Posterior vena cava (tissue), 2 donors: ENCODE measurements around the gene PAK5. TPM values are rescaled to one million over a fixed set of nuclear protein-coding genes. Genes with fewer than 3 reads are reported as not detected.

Experiments used
- DNase-seq: peaks from one replicate; pipeline ENCODE4 v3.0.0-alpha.2; 2020; ENCODE audit warnings: low spot score
- intact Hi-C, 2 donors: fragments of 100-400 bp; cut with DNase I; formaldehyde crosslinking; loops; one replicate each; pipeline versions ENCODE4 v1.14.1 to v1.14.2; 2022 to 2023
- long read RNA-seq, 2 donors: library from polyadenylated mRNA; unstranded; transcript quantifications; one replicate each; pipeline ENCODE4 v2.0.0, GENCODE V29; 2020 to 2021
- total RNA-seq, 2 donors: library from RNA; stranded (reverse); fragmentation: NEBNext Ultra II Directional; extraction: Animal tissue kit (Norgen Biotek cat#: 25700); gene quantifications; one replicate each; pipeline ENCODE4 v1.2.1, GENCODE V29; 2021
- donor health status: DM: yes; HTN: yes; CAD: no.
- donor health status: DM: yes; HTN: yes; CAD: no.

PAK5 gene
- not detected for total RNA-seq
- long read RNA-seq, donor 1: 0 reads
- long read RNA-seq, donor 2: 0 reads

DNA sequence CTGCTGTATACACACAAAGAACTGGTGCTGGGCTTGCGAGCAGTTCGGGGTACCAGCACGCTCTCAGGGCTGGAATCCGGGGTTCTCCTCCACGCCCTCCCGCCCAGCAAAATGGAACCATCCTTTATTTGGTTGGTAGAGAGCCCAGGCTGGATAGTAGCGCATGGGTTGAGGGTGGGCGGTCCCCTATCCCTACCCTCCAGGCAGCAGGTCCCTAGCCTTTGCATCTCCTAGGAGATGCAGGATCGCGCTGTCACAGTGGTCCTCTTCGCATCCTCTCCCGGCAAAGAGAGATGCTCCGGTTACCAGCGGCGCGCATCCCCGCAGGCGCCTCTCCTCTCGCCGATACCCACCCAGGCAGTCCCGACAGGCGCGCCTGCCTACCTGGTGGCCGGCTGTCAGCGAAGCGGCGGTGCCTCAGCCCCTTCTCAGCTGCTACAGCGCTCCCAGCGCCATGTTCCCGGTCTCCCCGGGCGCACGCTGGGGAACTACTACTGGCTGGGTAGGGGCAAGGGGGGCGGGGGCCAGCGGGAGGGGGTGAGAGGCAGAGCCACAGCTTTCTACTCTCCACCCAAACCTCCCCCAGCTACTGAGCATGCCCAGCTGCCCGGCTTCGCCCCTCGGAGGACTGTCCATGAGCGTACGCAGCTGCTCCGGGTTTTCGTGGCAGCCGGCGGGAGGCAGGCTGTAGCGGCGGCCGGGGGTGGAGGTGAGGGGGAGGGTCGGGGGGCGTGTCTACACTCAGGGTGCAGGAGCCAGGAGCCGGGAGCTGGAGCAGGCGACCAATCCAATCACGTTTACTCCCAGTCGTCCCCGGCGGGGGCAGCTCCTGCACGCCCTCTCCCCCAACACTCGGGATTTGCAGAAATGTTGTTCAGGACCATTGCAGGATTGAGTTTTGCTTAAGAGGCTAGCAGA lies at the start of gene PAK5:
TSS of gene PAK5 (minus strand) at position 699 of the 918 bp plus-strand sequence. CDS start 194,748 bp downstream, outside the sequence.
- no peak for DNase-seq
- intact Hi-C loops: no loop called here

DNA sequence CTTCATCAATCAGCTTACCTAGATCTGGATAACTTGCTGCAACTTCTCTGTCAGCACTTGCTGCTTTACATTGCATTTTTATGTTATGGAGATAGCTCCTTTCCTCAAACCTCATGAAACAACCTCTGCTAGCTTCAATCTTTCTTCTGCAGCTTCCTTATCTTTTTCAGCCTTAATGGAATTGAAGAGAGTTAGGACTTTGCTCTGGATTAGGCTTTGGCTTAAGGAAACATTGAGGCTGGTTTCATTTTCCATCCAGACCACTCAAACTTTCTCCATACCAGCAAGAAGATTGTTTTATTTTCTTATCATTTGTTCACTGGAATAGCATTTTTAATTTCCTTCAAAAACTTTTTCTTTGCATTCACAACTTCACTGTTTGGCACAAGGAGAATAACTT lies 48.8 kb upstream of the PAK5 start:
- intact Hi-C loops: no loop called here
- DNase-seq: no peak

DNA sequence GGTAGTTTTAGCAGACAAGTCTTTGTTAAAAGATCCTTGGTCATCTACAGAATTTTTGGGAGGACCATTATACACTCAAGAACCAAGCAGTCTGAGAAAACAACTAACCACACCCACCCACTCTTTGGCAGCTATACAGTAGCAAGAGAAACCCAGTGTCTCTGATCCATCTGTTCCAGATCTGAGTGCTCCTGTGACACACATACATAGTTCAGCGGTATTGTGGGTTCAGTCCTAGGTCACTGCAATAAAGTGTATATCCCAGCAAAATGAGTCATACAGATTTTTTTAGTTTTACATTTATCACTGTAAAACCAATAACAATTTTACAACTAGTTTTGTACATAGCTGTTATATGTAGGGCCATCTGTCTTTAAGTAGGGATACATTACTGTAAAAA lies 47.4 kb upstream of the PAK5 start:
- intact Hi-C loops: no loop called here
- no peak for DNase-seq

DNA sequence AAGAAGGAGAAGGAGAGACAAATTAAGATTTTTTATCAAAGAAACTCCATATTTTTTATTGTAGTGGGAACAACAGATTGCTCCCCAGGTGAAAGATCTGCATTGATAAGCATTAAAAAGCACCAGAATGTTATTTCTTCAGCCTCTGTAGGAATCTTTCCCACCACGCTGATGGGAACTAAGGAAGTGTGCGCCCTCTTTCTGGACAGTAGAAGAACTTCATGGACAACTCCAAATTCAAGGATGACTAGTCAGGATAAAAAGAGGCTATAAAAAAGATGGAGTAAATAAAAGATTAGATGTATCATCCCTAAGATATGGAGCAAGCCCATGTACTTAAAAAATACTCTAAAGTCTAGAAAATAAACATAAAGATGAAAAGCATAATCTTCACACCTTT lies 45.8 kb upstream of the PAK5 start:
- intact Hi-C loops: no loop called here
- no peak for DNase-seq

DNA sequence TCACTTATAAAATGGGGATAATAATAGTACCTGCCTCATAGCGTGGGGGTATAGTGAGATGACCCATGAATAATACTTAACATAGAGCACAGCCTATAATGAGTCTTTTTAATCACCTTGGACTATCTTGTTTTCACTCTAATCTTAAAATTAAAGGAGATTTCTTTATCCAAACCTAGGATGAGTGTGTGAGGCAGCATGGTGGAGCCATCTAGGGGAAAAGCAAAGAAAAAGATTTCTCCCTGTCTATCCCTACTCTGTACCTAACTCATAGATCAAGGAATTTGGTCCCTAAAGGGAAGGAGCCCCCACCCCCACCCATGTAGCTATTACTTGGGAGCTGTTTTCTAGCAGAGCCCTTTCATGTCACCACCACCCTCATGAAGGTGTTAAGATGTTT lies 45.2 kb upstream of the PAK5 start:
- no peak for DNase-seq
- intact Hi-C loops: no loop called here

DNA sequence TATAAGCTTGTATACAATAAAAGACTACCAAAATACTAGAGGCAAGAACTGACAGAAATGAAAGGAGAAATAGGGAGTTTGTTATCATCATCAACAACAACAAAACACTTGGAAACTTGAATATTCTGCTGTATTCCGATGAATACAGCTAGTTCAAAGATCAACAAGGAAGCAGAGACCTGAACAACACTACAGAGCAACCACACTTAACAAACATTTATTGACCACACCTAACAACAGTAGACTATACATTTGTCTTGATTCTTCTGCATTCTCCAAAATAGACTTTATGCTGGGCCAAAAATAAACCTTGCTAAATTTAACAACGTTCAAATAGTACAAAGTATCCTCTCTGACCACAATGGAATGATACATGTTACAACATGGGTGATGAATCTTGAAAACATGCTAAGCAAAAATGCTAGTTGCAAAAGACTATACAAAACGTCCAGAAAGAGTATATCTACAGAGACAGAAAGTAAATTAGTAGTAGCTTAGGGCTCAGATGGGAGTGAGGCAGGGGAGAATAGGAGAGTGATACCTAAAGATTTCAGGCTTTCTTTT lies 39.1 kb upstream of the PAK5 start:
- intact Hi-C loops: no loop called here
- no peak for DNase-seq

DNA sequence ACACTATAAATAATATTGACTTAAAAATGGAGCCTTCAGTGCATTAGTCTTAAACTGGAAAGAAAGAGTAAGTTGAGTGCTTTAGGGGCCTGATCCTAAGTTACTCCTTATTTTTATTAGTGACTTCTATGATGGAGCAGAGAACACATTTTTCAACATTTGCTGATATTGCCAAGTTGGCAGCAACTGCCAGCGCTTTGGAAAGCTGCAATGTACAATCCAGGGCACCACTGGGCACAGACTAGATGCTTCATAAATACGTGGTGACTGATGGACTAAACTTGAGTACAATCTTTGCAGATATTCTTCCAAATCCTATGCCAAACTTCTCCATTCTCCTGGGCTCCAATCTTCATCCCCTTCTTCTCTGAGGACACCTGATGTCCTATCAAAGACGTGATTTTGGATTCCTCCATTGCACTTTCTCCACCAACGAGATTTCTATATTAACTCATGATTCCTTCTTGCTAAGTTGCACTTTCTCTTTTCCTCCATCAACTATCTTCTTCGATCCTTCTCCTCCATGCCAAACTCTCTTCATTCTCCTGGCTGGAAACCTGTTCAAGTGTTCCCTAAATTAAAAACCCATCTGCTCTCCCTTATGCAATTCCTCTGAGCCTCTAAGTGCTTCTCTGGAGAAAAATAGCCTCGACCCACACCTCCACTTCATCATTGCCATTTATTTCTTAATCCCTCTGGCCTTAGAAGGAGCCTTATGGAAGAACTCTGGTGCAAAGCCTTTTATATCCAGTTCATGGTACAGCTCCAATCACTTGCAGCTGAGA lies 28.5 kb upstream of the PAK5 start:
- no peak for DNase-seq
- intact Hi-C loops: no loop called here

DNA sequence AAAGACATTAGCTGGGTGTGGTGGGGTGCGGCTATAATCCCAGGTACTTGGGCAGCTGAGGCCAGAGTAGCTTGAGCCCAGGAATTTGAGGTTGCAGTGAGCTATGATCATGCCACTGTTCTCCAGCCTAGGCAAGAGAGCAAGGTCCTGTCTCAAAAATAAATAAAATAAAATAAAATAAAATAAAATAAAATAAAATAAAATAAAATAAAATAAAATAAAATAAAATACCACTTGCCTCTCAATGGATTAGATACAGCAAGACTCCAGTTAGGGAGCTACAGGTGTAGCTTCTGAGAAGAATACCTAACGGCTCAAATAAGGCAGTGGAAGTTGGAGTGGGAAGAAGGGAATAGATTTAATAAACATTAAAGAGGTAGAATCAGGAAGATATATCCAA lies 13.7 kb upstream of the PAK5 start:
- no peak for DNase-seq
- intact Hi-C loops: no loop called here

DNA sequence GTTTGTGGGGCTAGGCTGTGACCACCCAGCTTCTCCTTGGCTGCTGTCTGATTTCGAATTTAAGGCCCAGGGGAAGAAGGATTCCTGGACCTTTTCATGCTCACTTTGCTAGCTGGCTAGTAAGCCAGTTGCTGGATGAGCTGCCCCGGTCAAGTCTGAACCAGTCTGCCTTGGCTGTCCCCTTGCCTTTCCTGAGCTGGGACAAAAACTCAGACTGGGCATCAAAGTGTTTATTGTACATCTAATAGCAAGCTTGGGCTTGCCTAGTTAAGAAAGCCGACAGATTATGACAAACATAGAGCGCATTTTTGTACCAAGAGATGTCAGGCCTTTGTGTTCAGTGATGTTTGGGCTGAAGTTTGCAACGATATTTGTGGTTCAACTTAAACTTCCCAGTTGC lies 750 bp upstream of the PAK5 start:
- intact Hi-C loops: loop anchor here in 1 of 2 donors (1.0 kb wide), 1 partner anchor 27 kb away; no protein-coding TSS in a partner anchor
- no peak for DNase-seq

DNA sequence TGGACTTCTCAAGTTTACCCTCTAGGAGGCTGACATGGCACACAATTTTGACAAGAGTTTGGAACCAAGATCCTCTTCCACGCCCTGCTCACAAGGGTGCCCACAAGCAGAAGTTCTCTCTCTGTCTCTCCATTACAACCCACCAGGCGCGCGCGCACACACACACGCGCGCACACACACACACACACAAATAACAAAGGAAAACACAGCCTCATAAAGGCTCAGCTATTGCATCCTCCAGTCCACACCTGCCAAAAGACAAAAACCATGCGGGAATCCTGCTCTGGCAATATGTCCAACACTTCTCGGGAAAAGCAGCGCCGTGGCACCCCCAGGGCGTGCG lies 870 bp downstream of the PAK5 start:
- intact Hi-C loops: no loop called here
- DNase-seq: no peak

DNA sequence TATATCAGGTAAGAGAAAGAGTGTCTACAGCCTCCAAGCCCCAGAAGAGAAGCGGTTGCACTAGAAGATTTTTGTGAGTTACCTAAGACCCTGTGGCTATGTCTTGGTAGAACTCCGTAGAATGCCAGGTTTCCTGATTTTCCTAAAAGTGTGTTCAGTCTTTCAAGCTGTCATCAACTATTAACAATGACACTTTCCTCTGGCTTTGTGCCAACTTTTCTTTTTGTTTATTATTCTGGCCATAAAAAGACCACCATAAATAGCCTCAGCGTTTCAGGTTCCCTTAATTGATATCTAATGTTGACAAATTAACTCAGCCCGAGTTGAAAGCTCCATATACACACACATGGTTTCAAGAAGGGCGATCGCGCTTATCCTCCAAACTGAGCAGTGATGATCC lies 1.2 kb downstream of the PAK5 start:
- no peak for DNase-seq
- intact Hi-C loops: no loop called here

DNA sequence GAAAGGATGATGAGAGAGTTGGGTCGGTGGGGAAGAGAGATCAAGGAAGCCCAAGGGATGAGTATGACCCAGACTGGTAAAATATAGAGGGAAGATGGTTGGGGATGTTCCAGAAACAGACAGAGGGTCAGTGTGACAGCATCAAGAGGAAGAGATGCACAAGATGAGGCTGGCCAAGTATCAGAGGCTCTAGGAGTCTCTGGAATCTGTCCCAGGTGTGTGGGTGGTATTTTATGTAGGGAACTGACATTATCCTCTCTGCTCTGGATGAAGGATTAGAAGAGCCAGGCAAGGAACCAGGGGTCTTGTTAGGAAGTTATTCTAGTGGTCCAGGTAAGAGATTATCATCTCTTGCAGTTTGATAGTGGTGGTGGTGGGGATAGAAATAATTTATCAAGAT lies 3.6 kb downstream of the PAK5 start:
- intact Hi-C loops: no loop called here

DNA sequence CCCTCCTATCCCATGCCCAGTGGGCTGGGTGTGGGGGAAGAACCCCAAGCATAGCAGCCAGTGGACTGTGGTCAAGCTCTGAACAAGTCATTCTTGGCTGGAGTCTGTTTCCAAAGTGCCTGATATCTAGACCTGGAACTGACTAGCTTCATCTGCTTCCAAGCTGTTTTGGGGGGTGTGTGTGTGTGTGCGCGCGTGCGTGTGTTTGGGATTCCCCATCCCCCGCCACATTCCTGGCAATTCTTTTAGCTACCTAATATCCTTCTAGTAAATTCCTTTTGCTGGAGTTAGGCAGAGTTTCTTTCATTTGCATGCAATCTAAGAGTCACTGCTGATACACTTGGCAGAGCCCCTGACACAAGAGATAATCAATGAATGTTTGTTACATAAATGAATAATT lies 7.8 kb downstream of the PAK5 start:
- DNase-seq: no peak
- intact Hi-C loops: no loop called here

More for the DNA sequence above, 3.6 kb downstream of the PAK5 start:
- DNase-seq: no peak

DNA sequence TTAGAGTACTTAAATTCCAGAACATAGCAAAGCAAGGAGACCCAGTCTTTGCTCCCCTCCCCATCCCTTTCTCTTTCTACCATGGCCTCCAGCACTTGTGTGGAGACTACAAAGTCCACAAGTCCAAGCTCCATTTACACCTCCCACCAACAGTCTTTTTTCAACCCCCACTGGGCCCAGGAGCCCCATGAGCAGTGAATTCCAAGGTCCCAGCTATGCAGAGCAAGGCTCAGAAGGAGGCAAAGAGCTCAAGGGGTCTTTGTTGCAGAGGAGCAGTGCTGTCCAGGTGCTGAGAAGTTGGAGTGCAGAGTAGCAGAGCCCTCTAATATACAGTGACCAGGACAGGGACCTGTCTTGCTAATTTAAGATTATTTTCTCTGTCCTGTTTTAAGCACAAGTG lies 9.0 kb downstream of the PAK5 start:
- intact Hi-C loops: no loop called here
- no peak for DNase-seq

DNA sequence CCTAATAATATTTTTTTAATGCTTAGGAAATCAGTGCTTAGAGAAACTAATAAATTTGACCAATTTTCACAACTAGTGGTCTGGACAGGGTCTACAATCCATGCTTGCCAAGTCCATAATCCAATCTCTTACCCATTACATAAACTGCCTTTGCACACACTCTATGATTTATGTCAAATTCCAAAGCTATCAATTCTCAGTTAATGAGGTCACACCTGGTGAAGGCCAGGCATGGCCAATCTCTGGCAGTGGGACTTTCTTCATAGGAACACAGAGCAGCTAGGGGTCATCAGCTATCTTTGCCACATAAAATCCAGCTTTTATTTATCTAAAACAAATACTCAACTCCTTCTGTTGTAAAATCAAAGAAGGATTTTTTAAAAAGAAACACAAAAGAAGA lies 21.2 kb downstream of the PAK5 start:
- intact Hi-C loops: no loop called here
- no peak for DNase-seq

DNA sequence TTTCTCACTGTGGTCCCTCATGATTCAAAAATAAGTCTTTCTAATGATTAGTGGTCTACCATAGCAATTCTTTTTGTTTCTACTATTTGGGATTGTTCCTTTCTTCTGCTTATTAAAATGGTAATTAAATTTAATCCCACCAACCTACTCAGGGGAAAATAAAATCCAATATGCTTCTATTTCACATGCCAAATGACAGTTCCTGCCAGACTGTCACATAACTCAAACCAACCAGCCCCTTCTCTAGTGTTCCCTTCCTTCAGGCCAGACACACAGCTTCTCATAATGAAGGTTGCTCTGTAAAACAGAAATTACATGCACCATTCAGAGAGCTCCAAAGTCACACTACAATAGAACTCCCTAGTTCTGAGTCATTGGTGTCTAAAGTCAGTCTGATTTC lies 23.2 kb downstream of the PAK5 start:
- no peak for DNase-seq
- intact Hi-C loops: no loop called here

DNA sequence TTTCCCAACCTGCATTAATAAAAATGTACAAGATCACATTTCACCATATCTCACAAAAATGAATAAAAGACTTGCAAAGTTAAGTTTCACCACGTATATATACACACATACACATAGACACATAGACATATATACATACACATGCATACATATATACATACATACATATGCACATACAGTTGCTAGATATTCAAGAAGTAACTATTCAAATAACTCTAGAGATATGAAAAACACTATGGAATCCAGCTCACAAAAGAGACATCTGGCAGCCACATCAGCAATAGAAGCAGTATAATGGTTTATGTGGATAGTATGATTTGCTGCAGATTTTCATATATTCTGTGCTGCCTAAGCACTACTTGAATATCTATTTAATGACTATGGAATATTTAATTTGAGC lies 28.1 kb downstream of the PAK5 start:
- intact Hi-C loops: no loop called here
- DNase-seq: no peak

DNA sequence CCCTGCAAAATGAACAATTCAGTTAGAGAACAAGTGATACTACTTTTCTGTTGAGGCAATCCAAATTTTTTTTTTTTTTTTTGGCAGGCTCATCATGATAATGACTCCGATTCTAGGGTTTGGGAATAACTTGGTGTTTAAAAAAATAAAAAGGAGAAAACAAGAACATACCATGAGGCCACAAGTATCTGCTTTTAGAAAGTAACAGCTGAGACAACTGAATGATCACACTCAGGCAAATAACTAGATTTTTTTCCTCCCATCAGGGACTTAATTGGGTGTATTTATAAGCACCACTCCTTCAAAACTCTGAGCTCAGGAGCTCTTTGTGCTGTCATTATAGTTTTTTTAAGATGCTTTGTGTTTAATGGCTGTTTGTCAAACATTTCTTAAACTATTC lies 29.6 kb downstream of the PAK5 start:
- intact Hi-C loops: no loop called here
- DNase-seq: no peak

DNA sequence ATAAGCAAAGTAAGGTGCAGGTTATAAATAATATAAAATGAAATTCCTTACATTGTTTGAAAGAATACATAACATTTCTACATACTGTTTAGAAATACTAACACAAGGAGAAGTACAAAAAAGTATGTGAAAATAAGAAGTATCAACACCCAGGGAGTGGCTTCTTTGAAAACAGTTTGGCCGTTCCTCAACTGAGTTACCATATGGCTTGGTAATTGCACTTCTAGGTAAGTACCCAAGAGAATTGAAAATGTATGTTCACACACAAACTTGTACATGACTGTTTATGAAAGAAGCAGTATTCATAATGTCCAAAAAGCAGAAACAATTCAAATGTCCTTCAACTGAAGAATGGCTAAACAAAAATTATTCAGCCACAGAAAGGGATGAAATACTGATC lies 30.7 kb downstream of the PAK5 start:
- intact Hi-C loops: no loop called here
- no peak for DNase-seq

DNA sequence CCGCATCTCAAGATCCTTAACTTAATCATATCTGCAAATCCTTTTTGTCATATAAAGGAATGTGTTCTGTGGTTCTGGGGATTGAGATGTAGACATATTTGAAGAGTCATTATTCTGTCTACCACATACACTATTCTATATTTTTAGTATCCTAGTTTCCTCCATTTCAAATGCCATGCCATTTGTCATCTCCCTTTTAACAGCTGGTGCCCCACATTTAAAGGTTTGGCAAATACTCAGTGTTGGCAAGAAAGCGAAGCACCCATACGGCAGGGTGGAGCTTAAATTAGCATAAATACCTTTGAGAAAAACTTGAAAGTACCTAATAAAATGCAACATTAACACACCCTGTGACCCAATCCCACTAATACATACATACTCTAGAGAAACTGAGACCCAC lies 31.7 kb downstream of the PAK5 start:
- intact Hi-C loops: no loop called here
- no peak for DNase-seq
